Muscle layer of duodenum (tissue), 2 donors: ENCODE data around the gene MATN1.

Source experiments
- H3K27ac ChIP-seq: one replicate; pipeline ENCODE4 v1.7.0; 2013; ENCODE audit warnings: mild to moderate bottlenecking, low read length
- H3K27me3 ChIP-seq: one replicate; pipeline ENCODE4 v1.7.0; 2013; ENCODE audit warnings: low read depth, mild to moderate bottlenecking, control low read depth, low read length
- H3K36me3 ChIP-seq, 2 donors: one replicate each; pipeline ENCODE4 v1.7.0; 2013; ENCODE audit warnings: low read length in 2 of 2, control low read depth in 1 of 2, mild to moderate bottlenecking in 1 of 2; ENCODE audit not compliant: insufficient read depth in 2 of 2, control insufficient read depth in 1 of 2
- H3K4me1 ChIP-seq, 2 donors: one replicate each; pipeline ENCODE4 v1.7.0; 2013; ENCODE audit warnings: low read length in 2 of 2, mild to moderate bottlenecking in 2 of 2, control low read depth in 1 of 2, moderate library complexity in 1 of 2; ENCODE audit not compliant: insufficient read depth in 2 of 2, control insufficient read depth in 1 of 2
- H3K4me3 ChIP-seq, 2 donors: one replicate each; pipeline ENCODE4 v1.7.0; 2013; ENCODE audit warnings: low read length in 2 of 2, low read depth in 1 of 2, mild to moderate bottlenecking in 1 of 2
- H3K9me3 ChIP-seq, 2 donors: one replicate each; pipeline ENCODE4 v1.7.0; 2013; ENCODE audit warnings: low read length in 2 of 2, control low read depth in 1 of 2, mild to moderate bottlenecking in 1 of 2; ENCODE audit not compliant: control insufficient read depth in 1 of 2
- donor health status: healthy.

MATN1 gene

GRCh38 chr1:30727824-30728223 lies 4.4 kb upstream of the MATN1 start:
- Histone ChIP-seq H3K27me3 (no peaks in the 10 kb centered on the region), H3K4me3 (no peak overlapping the region), H3K27ac (no peak overlapping the region), H3K4me1 (no peaks in the 10 kb centered on the region), H3K36me3 (peaks cover 6 to 14% of the 10 kb centered on the region in 2 donors), H3K9me3 (no peaks in the 10 kb centered on the region)

GRCh38 chr1:30726773-30727684 lies 3.6 kb upstream of the MATN1 start:
- no peaks in the 10 kb centered on the region for H3K9me3 ChIP-seq
- peaks cover 6 to 14% of the 10 kb centered on the region in 2 donors for H3K36me3 ChIP-seq
- H3K4me3 ChIP-seq, result no peak overlapping the region
- H3K27ac ChIP-seq, result no peak overlapping the region
- H3K4me1 ChIP-seq, result no peaks in the 10 kb centered on the region
- H3K27me3 ChIP-seq, result no peaks in the 10 kb centered on the region

GRCh38 chr1:30726236-30726635 lies 2.9 kb upstream of the MATN1 start:
- H3K4me3 ChIP-seq, result no peak overlapping the region
- H3K36me3 ChIP-seq, result peaks cover 6 to 14% of the 10 kb centered on the region in 2 donors
- H3K27ac ChIP-seq, result no peak overlapping the region
- H3K9me3 ChIP-seq, result no peaks in the 10 kb centered on the region
- H3K27me3 ChIP-seq, result no peaks in the 10 kb centered on the region
- no peaks in the 10 kb centered on the region for H3K4me1 ChIP-seq

- H3K27me3 ChIP-seq, result no peaks in the 10 kb centered on the region
- H3K4me1 ChIP-seq, result no peaks in the 10 kb centered on the region
- H3K36me3 ChIP-seq, result peaks cover 6 to 14% of the 10 kb centered on the region in 2 donors
- no peaks in the 10 kb centered on the region for H3K9me3 ChIP-seq
- no peak overlapping the region for H3K4me3 ChIP-seq
- H3K27ac ChIP-seq, result no peak overlapping the region
These were observed 2.2 kb upstream of the MATN1 start for GRCh38 chr1:30725450-30726095.

- H3K9me3 ChIP-seq, result no peaks in the 10 kb centered on the region
These were observed 1.5 kb upstream of the MATN1 start for GRCh38 chr1:30724655-30725421.

GRCh38 chr1:30724175-30724574 lies 790 bp upstream of the MATN1 start:
- Histone ChIP-seq H3K27me3 (no peaks in the 10 kb centered on the region), H3K4me1 (peaks cover 3 to 6% of the 10 kb centered on the region in 2 donors), H3K27ac (no peak overlapping the region), H3K36me3 (peaks cover 6 to 14% of the 10 kb centered on the region in 2 donors), H3K9me3 (no peaks in the 10 kb centered on the region), H3K4me3 (no peak overlapping the region)

More at GRCh38 chr1:30724655-30725421, 1.5 kb upstream of the MATN1 start:
- Histone ChIP-seq H3K36me3 (peaks cover 6 to 14% of the 10 kb centered on the region in 2 donors), H3K4me3 (no peak overlapping the region), H3K4me1 (no peaks in the 10 kb centered on the region), H3K27ac (no peak overlapping the region), H3K27me3 (no peaks in the 10 kb centered on the region)

GRCh38 chr1:30721812-30722537 lies 1.4 kb downstream of the MATN1 start:
- Histone ChIP-seq H3K27me3 (no peaks in the 10 kb centered on the region), H3K27ac (no peak overlapping the region), H3K36me3 (peaks cover 6 to 14% of the 10 kb centered on the region in 2 donors), H3K9me3 (no peaks in the 10 kb centered on the region), H3K4me3 (no peak overlapping the region), H3K4me1 (peaks cover 3 to 6% of the 10 kb centered on the region in 2 donors)

- H3K9me3 ChIP-seq, result no peaks in the 10 kb centered on the region
- H3K27me3 ChIP-seq, result no peaks in the 10 kb centered on the region
- H3K4me3 ChIP-seq, result no peak overlapping the region
- peaks cover 3 to 6% of the 10 kb centered on the region in 2 donors for H3K4me1 ChIP-seq
- H3K36me3 ChIP-seq, result peaks cover 6 to 14% of the 10 kb centered on the region in 2 donors
- H3K27ac ChIP-seq, result no peak overlapping the region
These were observed 2.0 kb downstream of the MATN1 start for GRCh38 chr1:30721341-30721793.

GRCh38 chr1:30720271-30721223 lies 2.8 kb downstream of the MATN1 start:
- Histone ChIP-seq H3K4me3 (no peak overlapping the region), H3K4me1 (peaks cover 3 to 6% of the 10 kb centered on the region in 2 donors), H3K36me3 (peaks cover 1 to 10% of the 10 kb centered on the region in 2 donors), H3K27me3 (no peaks in the 10 kb centered on the region), H3K27ac (no peak overlapping the region), H3K9me3 (peaks cover 0 to 4% of the 10 kb centered on the region in 2 donors)
